ENCODE results near the gene RFX3.
A peak's percentile ranks its signal among the peaks of the same experiment; 100 is the strongest.
"Not testable (repeated sequence)": the region's sequence is repeated elsewhere in the genome, so short reads cannot be mapped to it uniquely, and the experiment has no call there.

Gene RFX3

GRCh38 chr9:3330792-3331420 is 194.9 kb downstream of the RFX3 start:
- Histone ChIP-seq H3K27me3 (ENCODE audit: low read depth) (no peaks in the 10 kb centered on the region), H3K9me3 (no peaks in the 10 kb centered on the region), H3K4me3 (no peak overlapping the region), H3K4me1 (no peaks in the 10 kb centered on the region), H3K36me3 (replicated peaks) (no peaks in the 10 kb centered on the region)
- DNase-seq (ENCODE audit: low spot score in 2 of 2) = no peak
- in situ Hi-C loops (cut with MboI; ENCODE audit: low sequenced_read_pairs) = no loop called here

- Histone ChIP-seq H3K4me3 (no peak overlapping the region), H3K4me1 (no peaks in the 10 kb centered on the region), H3K9me3 (no peaks in the 10 kb centered on the region), H3K27me3 (ENCODE audit: low read depth) (no peaks in the 10 kb centered on the region), H3K36me3 (replicated peaks) (no peaks in the 10 kb centered on the region)
- no peak for DNase-seq (ENCODE audit: low spot score in 2 of 2)
- in situ Hi-C loops (cut with MboI; ENCODE audit: low sequenced_read_pairs) = no loop called here
Measured at GRCh38 chr9:3329361-3329760, 196.4 kb downstream of the RFX3 start.

GRCh38 chr9:3323714-3324113 is 202.1 kb downstream of the RFX3 start:
- in situ Hi-C loops (cut with MboI; ENCODE audit: low sequenced_read_pairs) = no loop called here
- Histone ChIP-seq H3K9me3 (no peaks in the 10 kb centered on the region), H3K4me3 (no peak overlapping the region), H3K27me3 (ENCODE audit: low read depth) (no peaks in the 10 kb centered on the region), H3K4me1 (peaks cover 4% of the 10 kb centered on the region; the same call in 1 of the 2 replicates), H3K36me3 (replicated peaks) (no peaks in the 10 kb centered on the region)
- no peak for DNase-seq (ENCODE audit: low spot score in 2 of 2)

GRCh38 chr9:3321186-3321585 is 204.6 kb downstream of the RFX3 start:
- no peaks in the 10 kb centered on the region for H3K36me3 ChIP-seq (replicated peaks)
- H3K4me1 ChIP-seq = peaks cover 4% of the 10 kb centered on the region; the same call in 1 of the 2 replicates
- DNase-seq (ENCODE audit: low spot score in 2 of 2) = no peak
- no peaks in the 10 kb centered on the region for H3K9me3 ChIP-seq
- in situ Hi-C loops (cut with MboI; ENCODE audit: low sequenced_read_pairs) = no loop called here
- no peaks in the 10 kb centered on the region for H3K27me3 ChIP-seq (ENCODE audit: low read depth)
- H3K4me3 ChIP-seq = no peak overlapping the region

GRCh38 chr9:3312595-3312994 is 213.2 kb downstream of the RFX3 start:
- H3K27me3 ChIP-seq (ENCODE audit: low read depth); H3K4me3 ChIP-seq; H3K36me3 ChIP-seq (replicated peaks); in situ Hi-C loops (cut with MboI; ENCODE audit: low sequenced_read_pairs); H3K9me3 ChIP-seq; DNase-seq (ENCODE audit: low spot score in 2 of 2): not testable (repeated sequence)
- peaks cover 18% of the 10 kb centered on the region for H3K4me1 ChIP-seq

GRCh38 chr9:3308609-3309008 is 217.2 kb downstream of the RFX3 start:
- no peaks in the 10 kb centered on the region for H3K27me3 ChIP-seq (ENCODE audit: low read depth)
- no peak overlapping the region for H3K4me3 ChIP-seq
- H3K4me1 ChIP-seq = peaks cover 21% of the 10 kb centered on the region
- in situ Hi-C loops (cut with MboI; ENCODE audit: low sequenced_read_pairs) = no loop called here
- no peaks in the 10 kb centered on the region for H3K9me3 ChIP-seq
- DNase-seq (ENCODE audit: low spot score in 2 of 2) = no peak
- H3K36me3 ChIP-seq (replicated peaks) = no peaks in the 10 kb centered on the region

GRCh38 chr9:3304388-3304787 is 221.4 kb downstream of the RFX3 start:
- H3K9me3 ChIP-seq; in situ Hi-C loops (cut with MboI; ENCODE audit: low sequenced_read_pairs); H3K27me3 ChIP-seq (ENCODE audit: low read depth); DNase-seq (ENCODE audit: low spot score in 2 of 2); H3K36me3 ChIP-seq (replicated peaks); H3K4me3 ChIP-seq: not testable (repeated sequence)
- H3K4me1 ChIP-seq = peaks cover 21% of the 10 kb centered on the region

GRCh38 chr9:3299872-3300271 is 225.9 kb downstream of the RFX3 start:
- Histone ChIP-seq H3K27me3 (ENCODE audit: low read depth) (no peaks in the 10 kb centered on the region), H3K9me3 (no peaks in the 10 kb centered on the region), H3K36me3 (replicated peaks) (no peaks in the 10 kb centered on the region), H3K4me1 (peaks cover 8% of the 10 kb centered on the region), H3K4me3 (no peak overlapping the region)
- no peak for DNase-seq (ENCODE audit: low spot score in 2 of 2)
- in situ Hi-C loops (cut with MboI; ENCODE audit: low sequenced_read_pairs) = no loop called here

GRCh38 chr9:3296536-3296935 is 229.3 kb downstream of the RFX3 start:
- Histone ChIP-seq H3K9me3 (no peaks in the 10 kb centered on the region), H3K27me3 (ENCODE audit: low read depth) (no peaks in the 10 kb centered on the region), H3K4me3 (no peak overlapping the region), H3K36me3 (replicated peaks) (no peaks in the 10 kb centered on the region), H3K4me1 (peaks cover 5% of the 10 kb centered on the region)
- in situ Hi-C loops (cut with MboI; ENCODE audit: low sequenced_read_pairs) = no loop called here
- DNase-seq (ENCODE audit: low spot score in 2 of 2) = no peak

- in situ Hi-C loops (cut with MboI; ENCODE audit: low sequenced_read_pairs) = no loop called here
- H3K4me3 ChIP-seq = no peak overlapping the region
Measured at GRCh38 chr9:3292311-3292710, 233.5 kb downstream of the RFX3 start.

GRCh38 chr9:3290231-3290840 is 235.5 kb downstream of the RFX3 start:
- Histone ChIP-seq H3K4me1 (peaks cover 22% of the 10 kb centered on the region), H3K9me3 (no peaks in the 10 kb centered on the region), H3K27me3 (ENCODE audit: low read depth) (no peaks in the 10 kb centered on the region), H3K4me3 (no peak overlapping the region), H3K36me3 (replicated peaks) (peaks cover 7% of the 10 kb centered on the region; the same call in 1 of the 2 replicates)
- in situ Hi-C loops (cut with MboI; ENCODE audit: low sequenced_read_pairs) = no loop called here
- peak; percentile 45 to 96 for DNase-seq (ENCODE audit: low spot score in 2 of 2)

More at GRCh38 chr9:3292311-3292710, 233.5 kb downstream of the RFX3 start:
- DNase-seq (ENCODE audit: low spot score in 2 of 2) = no peak
- Histone ChIP-seq H3K36me3 (replicated peaks) (peaks cover 7% of the 10 kb centered on the region; the same call in 1 of the 2 replicates), H3K4me1 (peaks cover 22% of the 10 kb centered on the region), H3K27me3 (ENCODE audit: low read depth) (no peaks in the 10 kb centered on the region), H3K9me3 (no peaks in the 10 kb centered on the region)

- DNase-seq (ENCODE audit: low spot score in 2 of 2) = no peak
- Histone ChIP-seq H3K4me3 (no peak overlapping the region), H3K9me3 (no peaks in the 10 kb centered on the region), H3K36me3 (replicated peaks) (peaks cover 7% of the 10 kb centered on the region; the same call in 1 of the 2 replicates), H3K4me1 (peaks cover 22% of the 10 kb centered on the region), H3K27me3 (ENCODE audit: low read depth) (no peaks in the 10 kb centered on the region)
- in situ Hi-C loops (cut with MboI; ENCODE audit: low sequenced_read_pairs) = no loop called here
Measured at GRCh38 chr9:3288686-3289085, 237.1 kb downstream of the RFX3 start.

GRCh38 chr9:3285365-3286161 is 240.2 kb downstream of the RFX3 start:
- H3K9me3 ChIP-seq = no peaks in the 10 kb centered on the region
- peaks cover 11% of the 10 kb centered on the region for H3K4me1 ChIP-seq
- DNase-seq (ENCODE audit: low spot score in 2 of 2) = no peak
- H3K27me3 ChIP-seq (ENCODE audit: low read depth) = no peaks in the 10 kb centered on the region
- H3K4me3 ChIP-seq = no peak overlapping the region
- peaks cover 7% of the 10 kb centered on the region; the same call in 1 of the 2 replicates for H3K36me3 ChIP-seq (replicated peaks)
- in situ Hi-C loops (cut with MboI; ENCODE audit: low sequenced_read_pairs) = no loop called here

- no peaks in the 10 kb centered on the region for H3K27me3 ChIP-seq (ENCODE audit: low read depth)
- in situ Hi-C loops (cut with MboI; ENCODE audit: low sequenced_read_pairs) = no loop called here
- H3K9me3 ChIP-seq = no peaks in the 10 kb centered on the region
- no peaks in the 10 kb centered on the region for H3K36me3 ChIP-seq (replicated peaks)
- no peak overlapping the region for H3K4me3 ChIP-seq
- H3K4me1 ChIP-seq = no peaks in the 10 kb centered on the region
- no peak for DNase-seq (ENCODE audit: low spot score in 2 of 2)
Measured at GRCh38 chr9:3282365-3282764, 243.4 kb downstream of the RFX3 start.
